ENCODE results near the gene NDUFB2. TPM values are rescaled to one million over a fixed set of nuclear protein-coding genes. Genes with fewer than 3 reads are reported as not detected.

NDUFB2 gene
- total and polyA plus RNA-seq, 2 experiments from 2014 or later, result 267 to 693 TPM

GRCh38 chr7:140670343-140670935, 26.1 kb upstream of the NDUFB2 start:
- H3K4me1 ChIP-seq (ENCODE audit: low read depth), result no peaks in the 10 kb centered on the region
- H3K4me3 ChIP-seq, result no peak overlapping the region
- no peak for TF ChIP-seq CTCF (IDR thresholded peaks at IDR 0.05; ENCODE audit: low read depth, low read length)
- no peak for DNase-seq (ENCODE audit: low read depth in 1 of 2, low spot score in 1 of 2)
- H3K9me3 ChIP-seq (ENCODE audit: low read depth), result no peaks in the 10 kb centered on the region
- H3K36me3 ChIP-seq, result no peaks in the 10 kb centered on the region
- no peaks in the 10 kb centered on the region for H3K27me3 ChIP-seq
- no peak overlapping the region for H3K27ac ChIP-seq

DNA sequence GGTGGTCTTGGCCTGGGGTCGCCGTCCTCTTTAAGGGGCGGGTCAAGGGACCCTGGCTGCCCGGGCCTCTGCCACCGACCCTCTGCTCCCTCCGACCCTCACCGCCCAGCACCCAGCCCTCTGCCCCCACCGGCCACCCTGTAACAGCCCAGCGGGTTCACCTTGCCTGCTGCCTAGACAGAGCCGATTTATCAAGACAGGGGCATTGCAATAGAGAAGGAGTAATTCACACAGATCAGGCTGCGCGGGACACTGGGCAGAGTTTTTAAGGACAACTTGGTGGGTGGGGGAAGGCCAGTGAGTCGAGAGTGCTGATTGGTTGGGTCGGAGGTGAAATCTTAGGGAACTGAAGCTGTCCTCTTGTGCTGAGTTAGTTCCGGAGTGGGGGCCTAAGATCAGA, 24.5 kb upstream of the NDUFB2 start:
- Histone ChIP-seq H3K27ac (no peak overlapping the region), H3K4me1 (ENCODE audit: low read depth) (no peaks in the 10 kb centered on the region), H3K4me3 (no peak overlapping the region), H3K36me3 (no peaks in the 10 kb centered on the region), H3K9me3 (ENCODE audit: low read depth) (no peaks in the 10 kb centered on the region), H3K27me3 (no peaks in the 10 kb centered on the region)
- DNase-seq (ENCODE audit: low read depth in 1 of 2, low spot score in 1 of 2), result no peak
- no peak for TF ChIP-seq CTCF (IDR thresholded peaks at IDR 0.05; ENCODE audit: low read depth, low read length)

- DNase-seq (ENCODE audit: low read depth in 1 of 2, low spot score in 1 of 2), result peak in 1 of 2 donors; percentile 62
- TF ChIP-seq CTCF (IDR thresholded peaks at IDR 0.05; ENCODE audit: low read depth, low read length), result no peak
- Histone ChIP-seq H3K9me3 (ENCODE audit: low read depth) (no peaks in the 10 kb centered on the region), H3K27ac (no peak within 1 kb of the TSS), H3K36me3 (no peaks in the 10 kb centered on the region), H3K4me3 (peak within 1 kb of the TSS; percentile 61), H3K4me1 (ENCODE audit: low read depth) (no peaks in the 10 kb centered on the region), H3K27me3 (no peaks in the 10 kb centered on the region)
Observed at GRCh38 chr7:140672382-140673062, 24.0 kb upstream of the NDUFB2 start, which contains the start of gene ADCK2. Gene ADCK2 (plus strand): TSS chr7:140672945. CDS start chr7:140673331, 386 bp downstream.

GRCh38 chr7:140673063-140673773, 23.3 kb upstream of the NDUFB2 start:
- Histone ChIP-seq H3K27me3 (no peaks in the 10 kb centered on the region), H3K27ac (no peak overlapping the region), H3K36me3 (no peaks in the 10 kb centered on the region), H3K4me3 (peak overlapping the region; percentile 61), H3K4me1 (ENCODE audit: low read depth) (no peaks in the 10 kb centered on the region), H3K9me3 (ENCODE audit: low read depth) (no peaks in the 10 kb centered on the region)
- DNase-seq (ENCODE audit: low read depth in 1 of 2, low spot score in 1 of 2), result peak in 1 of 2 donors; percentile 68
- TF ChIP-seq CTCF (IDR thresholded peaks at IDR 0.05; ENCODE audit: low read depth, low read length), result peak; percentile 3

DNA sequence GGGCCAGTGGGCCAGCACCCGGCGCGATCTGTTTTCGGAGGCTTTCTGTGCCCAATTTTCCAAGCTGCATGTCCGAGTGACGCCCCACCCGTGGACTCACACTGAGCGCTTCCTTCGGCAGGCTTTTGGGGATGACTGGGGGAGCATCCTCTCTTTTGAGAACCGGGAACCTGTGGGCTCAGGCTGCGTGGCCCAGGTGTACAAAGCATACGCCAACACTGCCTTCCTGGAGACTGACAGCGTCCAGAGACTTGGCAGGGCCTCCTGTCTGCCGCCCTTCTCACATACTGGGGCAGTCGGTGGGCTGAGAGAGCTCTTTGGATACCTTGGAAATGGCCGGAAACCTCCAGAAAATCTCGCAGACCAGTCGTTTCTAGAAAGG, 22.7 kb upstream of the NDUFB2 start:
- Histone ChIP-seq H3K27ac (no peak overlapping the region), H3K36me3 (no peaks in the 10 kb centered on the region), H3K4me3 (peak overlapping the region; percentile 61), H3K27me3 (no peaks in the 10 kb centered on the region), H3K4me1 (ENCODE audit: low read depth) (no peaks in the 10 kb centered on the region), H3K9me3 (ENCODE audit: low read depth) (no peaks in the 10 kb centered on the region)
- no peak for DNase-seq (ENCODE audit: low read depth in 1 of 2, low spot score in 1 of 2)
- no peak for TF ChIP-seq CTCF (IDR thresholded peaks at IDR 0.05; ENCODE audit: low read depth, low read length)
